IPS-NIHi7 (cell line): ENCODE measurements around the gene CD101.
"Not testable (repeated sequence)": the region's sequence is repeated elsewhere in the genome, so short reads cannot be mapped to it uniquely, and the experiment has no call there.

Source experiments
- DNase-seq: peaks from one replicate; pipeline ENCODE4 v3.0.0; 2012; ENCODE audit warnings: mixed read lengths; ENCODE audit errors: extremely low spot score

Gene CD101

DNA sequence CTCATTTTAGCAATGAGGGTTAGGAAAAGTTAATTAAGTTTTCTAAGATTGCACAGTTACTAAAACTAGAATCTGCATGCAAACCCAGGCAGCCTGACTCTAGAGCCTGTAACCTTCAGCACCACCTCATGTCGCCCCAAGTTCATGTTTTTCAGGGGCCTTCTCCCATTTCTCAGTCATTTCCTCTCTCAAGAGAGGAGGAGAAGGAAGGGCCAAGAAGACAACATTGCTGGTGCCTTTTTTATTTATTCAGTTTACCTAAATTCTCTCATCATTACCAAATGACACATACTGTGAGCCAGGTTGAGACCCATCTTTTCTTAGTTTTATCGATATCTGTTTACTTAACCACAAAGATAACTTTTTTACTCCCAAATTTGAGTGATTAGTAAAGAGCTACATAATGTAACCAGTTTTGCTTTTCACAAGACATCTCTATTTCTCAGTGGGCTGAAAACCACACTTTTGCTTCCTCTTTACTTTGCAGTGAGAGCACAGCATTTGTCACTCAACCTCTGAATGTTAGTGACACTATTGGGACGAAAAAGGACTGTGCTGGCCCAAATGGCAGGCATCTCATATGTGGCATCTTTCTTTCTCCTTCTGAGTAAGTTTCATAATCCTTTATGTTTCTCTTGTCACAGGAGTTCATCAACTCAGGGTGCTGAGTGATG lies at the start of gene CD101:
Gene CD101 (plus strand): TSS at position 507 of the 674 bp plus-strand sequence. CDS start 58 bp downstream, at position 565.
- no peak for DNase-seq

- no peak for DNase-seq
Measured at GRCh38 chr1:116952738-116953275, 48.8 kb upstream of the CD101 start.

- no peak for DNase-seq
Measured at GRCh38 chr1:116954440-116954839, 47.1 kb upstream of the CD101 start.

- no peak for DNase-seq
Measured at GRCh38 chr1:116956378-116956777, 45.2 kb upstream of the CD101 start.

- DNase-seq: no peak
Measured at GRCh38 chr1:116957646-116958045, 43.9 kb upstream of the CD101 start.

DNA sequence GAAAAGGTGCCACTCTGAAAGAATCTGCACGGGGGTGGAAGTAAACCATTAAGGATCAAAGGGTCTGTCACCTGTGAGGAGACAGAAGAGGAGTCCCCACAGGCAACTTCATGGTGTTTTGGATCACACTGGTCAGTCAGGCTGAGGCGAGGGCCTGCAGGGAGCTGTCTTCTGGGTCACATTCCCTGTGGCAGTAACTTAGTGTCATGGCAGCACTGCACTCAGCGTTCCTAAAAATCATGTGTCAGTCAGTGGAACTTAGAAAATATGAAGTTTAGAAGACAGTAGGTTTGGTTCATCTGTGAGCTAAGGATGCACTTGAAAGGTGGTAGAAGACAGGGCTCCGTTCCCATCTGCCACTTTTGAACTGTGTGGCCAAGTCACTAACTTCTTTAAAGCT lies 43.5 kb upstream of the CD101 start:
- no peak for DNase-seq

- DNase-seq: no peak
Measured at GRCh38 chr1:116958977-116959376, 42.6 kb upstream of the CD101 start.

- DNase-seq: no peak
Measured at GRCh38 chr1:116961606-116962005, 40.0 kb upstream of the CD101 start.

DNA sequence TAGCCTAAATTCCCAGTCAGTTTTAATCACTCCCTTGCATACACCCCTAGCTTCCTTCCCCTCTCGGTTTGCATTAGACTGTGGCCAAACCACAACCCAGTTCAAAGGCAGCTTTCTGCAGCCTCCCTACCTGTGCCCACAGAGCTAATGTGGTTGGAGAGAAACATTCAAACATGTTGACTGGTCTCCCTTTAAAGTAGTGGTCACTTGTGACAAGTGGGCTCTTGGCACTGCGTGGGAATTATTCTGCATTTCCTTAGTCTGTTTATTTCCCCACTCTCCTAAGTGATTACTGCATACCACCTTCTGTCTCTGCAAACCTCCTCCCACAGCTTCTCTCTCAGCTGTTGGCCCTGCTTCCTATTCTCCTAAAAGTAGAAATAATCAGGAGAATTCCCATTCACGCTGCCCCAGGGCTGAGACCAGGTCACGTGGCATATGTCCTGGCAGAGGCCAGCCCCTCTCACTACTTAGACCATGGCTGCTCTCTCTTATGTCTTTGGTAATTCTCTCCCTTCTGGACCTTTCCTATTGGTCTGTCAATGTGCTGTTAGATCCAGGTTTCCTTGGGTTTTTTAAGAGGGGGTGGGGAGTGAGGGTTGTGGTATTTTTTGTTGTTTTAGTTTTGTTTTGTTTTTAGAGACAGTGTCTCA lies 38.4 kb upstream of the CD101 start:
- no peak for DNase-seq

DNA sequence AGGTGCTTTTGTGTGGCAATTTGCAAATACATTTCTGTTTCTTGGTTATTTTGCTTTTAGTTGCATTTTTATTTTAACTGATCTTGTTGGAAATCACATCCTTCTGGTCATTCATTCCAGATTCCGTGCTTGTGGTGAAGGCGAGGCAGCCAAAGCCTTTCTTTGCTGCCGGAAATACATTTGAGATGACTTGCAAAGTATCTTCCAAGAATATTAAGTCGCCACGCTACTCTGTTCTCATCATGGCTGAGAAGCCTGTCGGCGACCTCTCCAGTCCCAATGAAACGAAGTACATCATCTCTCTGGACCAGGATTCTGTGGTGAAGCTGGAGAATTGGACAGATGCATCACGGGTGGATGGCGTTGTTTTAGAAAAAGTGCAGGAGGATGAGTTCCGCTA lies 34.8 kb upstream of the CD101 start:
- DNase-seq: no peak

DNA sequence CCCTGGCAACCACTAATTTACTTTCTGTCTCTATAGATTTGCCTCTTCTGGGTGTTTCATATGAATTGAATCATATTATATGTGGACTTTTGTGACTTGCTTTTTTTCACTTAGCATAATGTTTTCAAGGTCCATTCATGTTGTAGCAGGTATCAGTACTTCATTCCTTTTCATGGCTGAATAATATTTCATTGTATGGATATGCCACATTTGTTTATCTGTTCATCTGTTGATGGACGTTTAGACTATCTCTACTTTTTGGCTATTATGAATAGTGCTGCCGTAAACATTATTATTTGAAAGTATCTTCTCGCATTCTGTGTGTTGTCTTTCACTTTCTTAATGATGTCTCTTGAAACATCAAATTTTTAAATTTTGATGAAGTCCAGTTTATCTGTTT lies 32.8 kb upstream of the CD101 start:
- DNase-seq: no peak

DNA sequence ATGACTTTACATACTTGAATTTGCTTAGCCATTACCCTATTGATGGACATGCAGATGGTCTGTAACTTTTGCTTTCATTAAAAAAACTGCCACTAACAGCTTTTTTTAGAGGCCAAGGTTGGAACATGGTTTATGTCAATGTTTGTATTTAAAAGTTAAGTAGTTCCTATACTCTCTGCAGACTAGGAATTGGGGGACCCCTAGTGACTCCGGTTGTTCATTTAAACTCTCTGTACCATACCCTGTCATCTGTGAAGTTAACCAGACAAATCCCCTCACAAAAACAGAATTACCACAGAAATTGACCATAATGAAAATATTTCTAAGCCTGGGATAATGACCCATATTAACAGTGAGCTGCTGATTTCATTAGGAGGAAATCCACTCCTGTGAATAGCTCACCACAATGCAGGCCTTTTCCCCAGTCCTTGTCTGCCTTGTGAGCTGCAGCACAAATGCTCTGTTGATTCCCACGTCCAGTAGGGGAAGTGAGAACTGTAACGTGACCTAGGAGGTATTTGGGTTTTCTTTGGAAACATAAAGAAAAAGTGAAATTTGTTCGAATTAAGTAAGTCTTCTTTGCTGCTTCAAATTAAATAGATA lies 30.2 kb upstream of the CD101 start:
- no peak for DNase-seq

GRCh38 chr1:116971965-116972673 lies 29.4 kb upstream of the CD101 start:
- DNase-seq: no peak

DNA sequence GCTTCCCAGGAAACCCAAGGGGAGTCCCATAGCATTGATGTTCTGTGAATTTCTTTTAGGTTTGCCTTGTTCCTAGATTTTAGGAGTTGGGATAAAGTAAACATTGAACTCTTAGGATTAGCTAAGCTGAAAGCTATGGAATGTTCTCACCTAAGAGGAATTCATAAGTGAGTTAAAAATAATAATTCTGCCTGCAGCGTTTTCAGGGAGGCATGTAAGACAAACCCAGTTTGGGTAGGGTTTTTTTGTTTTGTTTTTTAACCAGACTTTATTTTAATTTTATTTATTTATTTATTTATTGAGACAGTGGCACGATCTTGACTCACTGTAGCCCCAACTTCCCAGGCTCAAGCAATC lies 28.9 kb upstream of the CD101 start:
- no peak for DNase-seq

- not testable (repeated sequence) for DNase-seq
Measured at GRCh38 chr1:116980309-116980708, 21.3 kb upstream of the CD101 start.

DNA sequence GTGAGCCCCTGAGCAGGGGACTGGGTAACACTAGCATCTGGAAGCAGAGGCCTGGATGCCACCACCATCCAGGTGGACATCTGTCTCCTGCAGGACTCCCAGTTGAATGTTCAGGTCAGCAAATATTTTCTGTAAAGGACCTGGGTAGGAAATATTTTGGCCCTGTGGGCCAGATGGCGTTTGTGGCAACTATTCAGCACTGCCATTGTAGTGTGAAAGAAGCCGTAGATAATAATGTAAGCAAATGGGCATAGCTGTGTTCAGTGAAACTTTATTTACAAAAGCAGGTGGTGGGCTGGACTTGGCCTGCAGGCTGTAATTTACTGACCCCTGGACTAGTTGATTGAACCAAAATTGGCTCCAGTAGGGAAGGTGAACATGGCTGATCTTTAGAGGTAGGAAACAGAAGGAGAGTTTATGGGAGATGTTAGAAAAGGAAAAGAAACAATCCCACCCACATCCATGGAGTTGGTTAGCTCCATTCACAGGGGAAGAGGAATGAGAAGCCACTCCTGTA lies 20.0 kb upstream of the CD101 start:
- DNase-seq: no peak

DNA sequence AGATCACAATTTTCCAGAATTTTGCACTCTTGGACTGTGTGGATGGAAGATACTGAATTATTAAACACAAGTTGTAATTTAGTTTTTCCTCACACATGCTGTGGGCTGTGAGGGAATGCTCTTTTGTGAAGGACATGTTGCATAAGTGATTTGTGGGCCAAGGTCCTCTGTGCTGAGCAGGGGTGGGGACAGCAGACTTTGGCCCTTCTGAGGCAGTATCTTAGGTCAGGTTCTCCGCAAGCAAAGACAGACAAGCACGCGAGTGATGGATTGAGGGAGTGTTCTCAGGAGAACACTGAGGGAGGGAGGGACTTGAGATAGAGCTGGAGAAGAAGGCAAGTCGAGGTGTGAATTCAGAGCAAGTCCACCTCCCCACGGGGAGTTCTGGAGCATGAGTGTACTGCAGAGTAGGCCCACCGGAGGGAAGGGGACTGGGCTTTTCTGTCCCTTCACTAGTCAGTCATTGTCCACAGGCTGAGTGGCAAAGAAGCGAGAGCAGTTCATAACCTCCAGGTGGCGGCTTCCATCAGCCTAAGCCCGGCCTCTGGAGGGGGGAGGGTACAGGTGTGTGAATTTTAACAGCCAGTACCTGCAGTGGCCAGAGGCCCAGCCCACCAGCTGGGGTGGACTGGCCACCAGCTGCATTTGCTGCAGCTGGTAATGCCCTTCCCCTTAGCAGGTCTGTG lies 19.1 kb upstream of the CD101 start:
- DNase-seq: no peak

GRCh38 chr1:116983112-116983511 lies 18.4 kb upstream of the CD101 start:
- DNase-seq: no peak

- no peak for DNase-seq
Measured at GRCh38 chr1:116983678-116984077, 17.9 kb upstream of the CD101 start.

- DNase-seq: no peak
Measured at GRCh38 chr1:116984406-116985160, 17.0 kb upstream of the CD101 start.
